B cell (primary cell): ENCODE data around the gene PARS2. TPM values are rescaled to one million over a fixed set of nuclear protein-coding genes. Genes with fewer than 3 reads are reported as not detected.
A peak's percentile ranks its signal among the peaks of the same experiment; 100 is the strongest.

Source experiments
- ATAC-seq: fragments of 200-7000 bp; cut with Tn5 transposase; one replicate; pipeline ENCODE4 v1.10.0; 2021; ENCODE audit warnings: low read depth, mild to moderate bottlenecking, moderate number of reproducible peaks, moderate library complexity
- CTCF ChIA-PET: fragments of 350-600 bp; sonication (Branson Sonifier 250); formaldehyde crosslinking; loops from one replicate; lab custom pipeline; 2021; ENCODE audit warnings: antibody characterized with exemption, inconsistent platforms; lab: Charles Lee
- POLR2A ChIA-PET: fragments of 350-600 bp; sonication (Branson Sonifier 250); formaldehyde crosslinking; loops from one replicate; lab custom pipeline; 2021; ENCODE audit warnings: antibody characterized with exemption; lab: Charles Lee
- DNase-seq: peaks from one replicate; pipeline ENCODE4 v3.0.0; 2013
- H2AFZ ChIP-seq: 2 replicates; pipeline ENCODE4 v1.6.1; 2012; ENCODE audit warnings: mild to moderate bottlenecking, low read depth, low read length; ENCODE audit not compliant: insufficient read depth, poor library complexity, severe bottlenecking
- H3K27ac ChIP-seq, 2 donors: 1 replicate in 1 of 2; 2 replicates in 1 of 2; pipeline ENCODE4 v1.5.1; 2012 to 2013; ENCODE audit warnings: low read length in 2 of 2, mild to moderate bottlenecking in 2 of 2, moderate library complexity in 1 of 2
- H3K27me3 ChIP-seq, 4 experiments: fragments of 200-600 bp in 1 of 4; sonication (generic) in 1 of 4; replicated peaks in 1 of 4; 1 replicate in 2 of 4; 2 replicates in 2 of 4; pipeline versions ENCODE4 v1.6.1 to v1.7.0; 2013 to 2016; ENCODE audit warnings: low read length in 3 of 4, mild to moderate bottlenecking in 2 of 4, mixed read lengths in 1 of 4, moderate library complexity in 1 of 4; ENCODE audit not compliant: insufficient read depth in 4 of 4, control insufficient read depth in 3 of 4; ENCODE audit errors: control extremely low read depth in 1 of 4
- H3K36me3 ChIP-seq, 2 experiments: replicated peaks in 1 of 2; 1 replicate in 1 of 2; 2 replicates in 1 of 2; pipeline versions ENCODE4 v1.6.1 to v1.7.1; 2013; ENCODE audit warnings: low read length in 1 of 2; ENCODE audit not compliant: insufficient read depth in 2 of 2, control insufficient read depth in 1 of 2; ENCODE audit errors: control extremely low read depth in 1 of 2, extremely low read depth in 1 of 2
- H3K4me1 ChIP-seq, 2 donors: fragments of 200-600 bp in 1 of 2; sonication (generic) in 1 of 2; 1 replicate in 1 of 2; 2 replicates in 1 of 2; pipeline versions ENCODE4 v1.5.1 to v1.6.1; 2013 to 2017; ENCODE audit warnings: low read length in 2 of 2; ENCODE audit not compliant: control insufficient read depth in 2 of 2, insufficient read depth in 2 of 2
- H3K4me2 ChIP-seq: replicated peaks from 2 replicates; pipeline ENCODE3; 2012; ENCODE audit warnings: mild to moderate bottlenecking, low read depth, low read length; ENCODE audit not compliant: poor library complexity, severe bottlenecking
- H3K4me3 ChIP-seq, 5 experiments: fragments of 200-600 bp in 1 of 5; sonication (generic) in 1 of 5; 1 replicate in 3 of 5; 2 replicates in 2 of 5; pipeline versions ENCODE4 v1.5.1 to v1.7.0; 2011 to 2016; ENCODE audit warnings: low read length in 4 of 5, mild to moderate bottlenecking in 4 of 5, low read depth in 2 of 5, control low read depth in 1 of 5, moderate library complexity in 1 of 5; ENCODE audit not compliant: insufficient read depth in 1 of 5; ENCODE audit errors: control extremely low read depth in 1 of 5, extremely low read depth in 1 of 5
- H3K79me2 ChIP-seq: fragments of 200-600 bp; sonication (generic); one replicate; pipeline ENCODE4 v1.6.0; 2016; ENCODE audit warnings: low read length; ENCODE audit not compliant: control insufficient read depth, insufficient read depth
- H3K9ac ChIP-seq: fragments of 200-600 bp; sonication (generic); 2 replicates; pipeline ENCODE4 v1.6.1; 2017; ENCODE audit warnings: mild to moderate bottlenecking, low read length, moderate library complexity
- H3K9me3 ChIP-seq, 3 donors: one replicate each; pipeline versions ENCODE4 v1.6.1 to v1.7.1; 2013; ENCODE audit warnings: low read length in 2 of 3; ENCODE audit not compliant: control insufficient read depth in 2 of 3, insufficient read depth in 1 of 3; ENCODE audit errors: control extremely low read depth in 1 of 3
- H4K20me1 ChIP-seq: 2 replicates; pipeline ENCODE4 v1.6.0; 2012; ENCODE audit warnings: mild to moderate bottlenecking, low read length; ENCODE audit not compliant: insufficient read depth, control insufficient read depth, poor library complexity, severe bottlenecking
- H3K27ac Mint-ChIP-seq: one replicate; pipeline ENCODE4 v1.8.0; 2021; ENCODE audit warnings: mixed read lengths
- H3K27me3 Mint-ChIP-seq: one replicate; pipeline ENCODE4 v1.8.0; 2021; ENCODE audit warnings: mixed read lengths
- H3K4me1 Mint-ChIP-seq: one replicate; pipeline ENCODE4 v1.8.0; 2021; ENCODE audit warnings: mixed read lengths
- H3K4me3 Mint-ChIP-seq: one replicate; pipeline ENCODE4 v1.8.0; 2021; ENCODE audit warnings: mixed read lengths
- H3K9me3 Mint-ChIP-seq: one replicate; pipeline ENCODE4 v1.8.0; 2022; ENCODE audit warnings: mixed read lengths; ENCODE audit not compliant: insufficient read depth
- EZH2 ChIP-seq: IDR thresholded peaks from 2 replicates; pipeline ENCODE4 v1.6.1; 2012; ENCODE audit warnings: borderline replicate concordance, low read depth, mild to moderate bottlenecking, moderate library complexity, low read length; ENCODE audit not compliant: insufficient read depth, poor library complexity, severe bottlenecking
- WGBS: methylation state at CpG from one replicate; pipeline ENCODE4 v1.1.5; 2013; ENCODE audit warnings: missing lambda C conversion rate; ENCODE audit not compliant: insufficient coverage; 5-methylcytosine and 5-hydroxymethylcytosine counted together
- intact Hi-C: fragments of 100-400 bp; cut with micrococcal nuclease; formaldehyde crosslinking; loops from one replicate; pipeline ENCODE4 v1.10.0; 2022
- polyA plus RNA-seq: library from polyadenylated mRNA; depleted of rRNA; stranded (reverse); fragments of >200 nt; gene quantifications from 2 replicates; pipeline ENCODE4 v1.2.3, GENCODE V29; 2012
- total RNA-seq, 2 donors: library from RNA; stranded (reverse); fragments of 120-200 nt in 1 of 2; gene quantifications; 1 replicate in 1 of 2; 2 replicates in 1 of 2; pipeline versions ENCODE4 v1.2.3 to v1.2.4, GENCODE V29; 2013 to 2022
- TF ChIP-seq, protein P1 (sequence below): fragments of 200-600 bp; IDR thresholded peaks from one replicate; pipeline ENCODE4 v1.8.0; 2022; ENCODE audit warnings: antibody characterized with exemption, mild to moderate bottlenecking

PARS2 gene
- total and polyA plus RNA-seq, 2 donors (not counting 1 experiment from before 2014, with no cell fraction given): 1.00 to 4.9 TPM

DNA sequence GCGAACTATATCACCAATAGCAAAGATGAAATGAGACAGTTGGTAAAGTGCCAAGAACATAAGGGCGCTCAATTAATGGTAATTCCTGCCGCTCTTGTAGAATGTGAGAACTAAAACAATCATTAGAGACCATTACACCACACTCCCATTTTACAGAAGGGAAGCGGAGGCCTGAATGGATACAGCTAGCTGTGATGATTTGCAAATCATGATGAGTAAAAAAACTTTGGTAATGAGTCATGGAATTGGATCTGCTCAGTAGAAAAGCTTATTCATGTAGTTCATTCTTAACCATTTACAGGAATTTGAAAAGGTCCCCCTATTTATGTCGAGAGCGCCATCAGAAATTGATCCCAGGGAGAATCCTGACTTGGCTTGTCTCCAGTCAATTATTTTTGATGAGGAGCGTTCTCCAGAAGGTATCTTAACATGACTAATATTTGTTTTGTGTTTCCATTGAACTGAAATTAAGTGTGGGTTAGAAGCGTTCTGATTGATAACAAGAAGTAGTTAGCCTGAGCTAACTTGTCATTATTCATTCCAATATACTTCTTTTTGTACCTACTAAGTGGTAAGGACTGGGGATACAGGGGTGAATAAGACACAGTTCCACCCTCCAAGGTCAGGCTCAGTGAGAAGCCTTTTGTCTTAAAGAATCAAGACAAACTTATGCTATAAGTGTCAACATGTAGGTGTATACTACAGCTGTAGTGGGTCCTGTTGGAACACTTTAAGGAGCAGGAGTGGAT is 47.9 kb downstream of the PARS2 start:
- ATAC-seq (no peak), DNase-seq (no peak)
- Histone ChIP-seq H3K9me3 (no peaks in the 10 kb centered on the region), H3K9ac (peak overlapping the region; percentile 83), H3K27ac (peak overlapping the region in 1 of 2 donors; percentile 71), H3K4me3 (peak overlapping the region; percentile 81 to 92 (median 91)), H3K79me2 (peaks cover 28% of the 10 kb centered on the region), H4K20me1 (peaks cover 4% of the 10 kb centered on the region), H2AFZ (peak overlapping the region; percentile 95), H3K27me3 (no peaks in the 10 kb centered on the region), H3K4me2 (peak overlapping the region; percentile 79), H3K4me1 (peaks cover 16 to 17% of the 10 kb centered on the region in 2 donors), H3K36me3 (peaks cover under 1 to 17% of the 10 kb centered on the region in 2 experiments)
- Mint-ChIP-seq H3K27ac (peak overlapping the region; percentile 83), H3K27me3 (no peaks in the 10 kb centered on the region), H3K9me3 (no peaks in the 10 kb centered on the region), H3K4me1 (peaks cover 26% of the 10 kb centered on the region), H3K4me3 (peak overlapping the region; percentile 87)
- CTCF ChIA-PET: interaction anchor here (1.0 kb wide), 1 partner anchor 94 kb away, joined by 3 read pairs; no protein-coding TSS in a partner anchor
- intact Hi-C loops: loop anchor here (2.0 kb wide), 1 partner anchor 84 kb away; the partner anchor contains the start of gene TTC22
- POLR2A ChIA-PET: no interaction called here
- WGBS: no CpG with 5 or more reads among the region's 8 CpGs
- TF ChIP-seq EZH2: no peak
- TF ChIP-seq, protein P1, sequence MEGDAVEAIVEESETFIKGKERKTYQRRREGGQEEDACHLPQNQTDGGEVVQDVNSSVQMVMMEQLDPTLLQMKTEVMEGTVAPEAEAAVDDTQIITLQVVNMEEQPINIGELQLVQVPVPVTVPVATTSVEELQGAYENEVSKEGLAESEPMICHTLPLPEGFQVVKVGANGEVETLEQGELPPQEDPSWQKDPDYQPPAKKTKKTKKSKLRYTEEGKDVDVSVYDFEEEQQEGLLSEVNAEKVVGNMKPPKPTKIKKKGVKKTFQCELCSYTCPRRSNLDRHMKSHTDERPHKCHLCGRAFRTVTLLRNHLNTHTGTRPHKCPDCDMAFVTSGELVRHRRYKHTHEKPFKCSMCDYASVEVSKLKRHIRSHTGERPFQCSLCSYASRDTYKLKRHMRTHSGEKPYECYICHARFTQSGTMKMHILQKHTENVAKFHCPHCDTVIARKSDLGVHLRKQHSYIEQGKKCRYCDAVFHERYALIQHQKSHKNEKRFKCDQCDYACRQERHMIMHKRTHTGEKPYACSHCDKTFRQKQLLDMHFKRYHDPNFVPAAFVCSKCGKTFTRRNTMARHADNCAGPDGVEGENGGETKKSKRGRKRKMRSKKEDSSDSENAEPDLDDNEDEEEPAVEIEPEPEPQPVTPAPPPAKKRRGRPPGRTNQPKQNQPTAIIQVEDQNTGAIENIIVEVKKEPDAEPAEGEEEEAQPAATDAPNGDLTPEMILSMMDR: no peak
